ENCODE results near the gene DUSP5.

GRCh38 chr10:110493832-110494426 lies 3.8 kb upstream of the DUSP5 start:
- TF ChIP-seq, protein P1, sequence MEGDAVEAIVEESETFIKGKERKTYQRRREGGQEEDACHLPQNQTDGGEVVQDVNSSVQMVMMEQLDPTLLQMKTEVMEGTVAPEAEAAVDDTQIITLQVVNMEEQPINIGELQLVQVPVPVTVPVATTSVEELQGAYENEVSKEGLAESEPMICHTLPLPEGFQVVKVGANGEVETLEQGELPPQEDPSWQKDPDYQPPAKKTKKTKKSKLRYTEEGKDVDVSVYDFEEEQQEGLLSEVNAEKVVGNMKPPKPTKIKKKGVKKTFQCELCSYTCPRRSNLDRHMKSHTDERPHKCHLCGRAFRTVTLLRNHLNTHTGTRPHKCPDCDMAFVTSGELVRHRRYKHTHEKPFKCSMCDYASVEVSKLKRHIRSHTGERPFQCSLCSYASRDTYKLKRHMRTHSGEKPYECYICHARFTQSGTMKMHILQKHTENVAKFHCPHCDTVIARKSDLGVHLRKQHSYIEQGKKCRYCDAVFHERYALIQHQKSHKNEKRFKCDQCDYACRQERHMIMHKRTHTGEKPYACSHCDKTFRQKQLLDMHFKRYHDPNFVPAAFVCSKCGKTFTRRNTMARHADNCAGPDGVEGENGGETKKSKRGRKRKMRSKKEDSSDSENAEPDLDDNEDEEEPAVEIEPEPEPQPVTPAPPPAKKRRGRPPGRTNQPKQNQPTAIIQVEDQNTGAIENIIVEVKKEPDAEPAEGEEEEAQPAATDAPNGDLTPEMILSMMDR (tag by site-specific recombination; IDR thresholded peaks at IDR 0.05), result no peak
- TF ChIP-seq REST (tag by site-specific recombination; IDR thresholded peaks at IDR 0.05), result no peak
- TF ChIP-seq ZNF302 (tag by site-specific recombination; IDR thresholded peaks at IDR 0.05; ENCODE audit: low read depth), result no peak
- TF ChIP-seq ZNF658 (tag by site-specific recombination; IDR thresholded peaks at IDR 0.05), result no peak
- TF ChIP-seq SCRT2 (tag by site-specific recombination; IDR thresholded peaks at IDR 0.05), result no peak
- no peak for TF ChIP-seq ZNF692 (tag by site-specific recombination; IDR thresholded peaks at IDR 0.05)
- TF ChIP-seq ZNF354C (tag by site-specific recombination; IDR thresholded peaks at IDR 0.05; ENCODE audit: borderline replicate concordance, low read depth), result no peak
- TF ChIP-seq, protein P2, sequence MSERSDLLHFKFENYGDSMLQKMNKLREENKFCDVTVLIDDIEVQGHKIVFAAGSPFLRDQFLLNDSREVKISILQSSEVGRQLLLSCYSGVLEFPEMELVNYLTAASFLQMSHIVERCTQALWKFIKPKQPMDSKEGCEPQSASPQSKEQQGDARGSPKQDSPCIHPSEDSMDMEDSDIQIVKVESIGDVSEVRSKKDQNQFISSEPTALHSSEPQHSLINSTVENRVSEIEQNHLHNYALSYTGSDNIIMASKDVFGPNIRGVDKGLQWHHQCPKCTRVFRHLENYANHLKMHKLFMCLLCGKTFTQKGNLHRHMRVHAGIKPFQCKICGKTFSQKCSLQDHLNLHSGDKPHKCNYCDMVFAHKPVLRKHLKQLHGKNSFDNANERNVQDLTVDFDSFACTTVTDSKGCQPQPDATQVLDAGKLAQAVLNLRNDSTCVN (tag by site-specific recombination; optimal IDR thresholded peaks at IDR 0.05), result no peak
- no peak for TF ChIP-seq KLF9 (tag by site-specific recombination; IDR thresholded peaks at IDR 0.05; ENCODE audit: low read depth)
